Osteocyte (in vitro differentiated cells): Measurements from ENCODE around the gene MAP1LC3B2. TPM values are rescaled to one million over a fixed set of nuclear protein-coding genes. Genes with fewer than 3 reads are reported as not detected.
"Not testable (repeated sequence)": the region's sequence is repeated elsewhere in the genome, so short reads cannot be mapped to it uniquely, and the experiment has no call there.

Source experiments
- DNase-seq: peaks from one replicate; pipeline ENCODE4 v3.0.0; 2021; ENCODE audit warnings: mixed read lengths; ENCODE audit not compliant: unreplicated experiment; ENCODE audit errors: extremely low spot score
- H3K27ac Mint-ChIP-seq: one replicate; pipeline ENCODE4 v1.8.0; 2021; ENCODE audit warnings: mild to moderate bottlenecking, mixed read lengths; ENCODE audit not compliant: unreplicated experiment
- H3K27me3 Mint-ChIP-seq: one replicate; pipeline ENCODE4 v1.8.0; 2021; ENCODE audit warnings: mixed read lengths; ENCODE audit not compliant: unreplicated experiment
- H3K36me3 Mint-ChIP-seq: one replicate; pipeline ENCODE4 v1.8.0; 2021; ENCODE audit warnings: mixed read lengths; ENCODE audit not compliant: unreplicated experiment
- H3K4me1 Mint-ChIP-seq: one replicate; pipeline ENCODE4 v1.8.0; 2021; ENCODE audit warnings: mixed read lengths; ENCODE audit not compliant: unreplicated experiment
- H3K4me3 Mint-ChIP-seq: one replicate; pipeline ENCODE4 v1.8.0; 2021; ENCODE audit warnings: mild to moderate bottlenecking, moderate library complexity, mixed read lengths; ENCODE audit not compliant: unreplicated experiment
- H3K9me3 Mint-ChIP-seq: one replicate; pipeline ENCODE4 v1.8.0; 2021; ENCODE audit warnings: mixed read lengths; ENCODE audit not compliant: unreplicated experiment
- CTCF ChIP-seq: fragments of 200-600 bp; sonication (generic); IDR thresholded peaks from 2 replicates; pipeline ENCODE4 v1.5.0; 2021; ENCODE audit warnings: antibody characterized with exemption, mild to moderate bottlenecking, moderate library complexity
- total RNA-seq: library from RNA; stranded (reverse); gene quantifications from 2 replicates; pipeline ENCODE4 v1.2.1, GENCODE V29; 2021

Gene MAP1LC3B2
- total RNA-seq, 1 donor from 2014 or later: 2.1 TPM

GRCh38 chr12:116565963-116566362 is 6.8 kb downstream of the MAP1LC3B2 start:
- H3K4me3 Mint-ChIP-seq: no peak overlapping the region
- no peak overlapping the region for H3K27ac Mint-ChIP-seq
- peaks cover 13% of the 10 kb centered on the region for H3K9me3 Mint-ChIP-seq
- TF ChIP-seq CTCF: no peak
- H3K4me1 Mint-ChIP-seq: peaks cover 2% of the 10 kb centered on the region
- H3K36me3 Mint-ChIP-seq: peaks cover 5% of the 10 kb centered on the region
- H3K27me3 Mint-ChIP-seq: no peaks in the 10 kb centered on the region
- no peak for DNase-seq

- no peaks in the 10 kb centered on the region for H3K27me3 Mint-ChIP-seq
- no peak for DNase-seq
- no peak for TF ChIP-seq CTCF
- H3K4me3 Mint-ChIP-seq: no peak overlapping the region
- no peak overlapping the region for H3K27ac Mint-ChIP-seq
- H3K4me1 Mint-ChIP-seq: no peaks in the 10 kb centered on the region
- H3K9me3 Mint-ChIP-seq: peaks cover 12% of the 10 kb centered on the region
- H3K36me3 Mint-ChIP-seq: peaks cover 5% of the 10 kb centered on the region
These were observed 9.0 kb downstream of the MAP1LC3B2 start for GRCh38 chr12:116568203-116568602.

- no peak for TF ChIP-seq CTCF
- Mint-ChIP-seq H3K27ac (no peak overlapping the region), H3K36me3 (no peaks in the 10 kb centered on the region)
These were observed 11.9 kb downstream of the MAP1LC3B2 start for GRCh38 chr12:116571089-116571488.

GRCh38 chr12:116573776-116574175 is 14.6 kb downstream of the MAP1LC3B2 start:
- Mint-ChIP-seq H3K4me1 (no peaks in the 10 kb centered on the region), H3K27ac (no peak overlapping the region), H3K4me3 (no peak overlapping the region), H3K27me3 (no peaks in the 10 kb centered on the region), H3K9me3 (no peaks in the 10 kb centered on the region), H3K36me3 (no peaks in the 10 kb centered on the region)
- no peak for DNase-seq
- TF ChIP-seq CTCF: no peak

More at GRCh38 chr12:116571089-116571488, 11.9 kb downstream of the MAP1LC3B2 start:
- Mint-ChIP-seq H3K9me3 (no peaks in the 10 kb centered on the region), H3K27me3 (no peaks in the 10 kb centered on the region), H3K4me3 (no peak overlapping the region), H3K4me1 (no peaks in the 10 kb centered on the region)
- no peak for DNase-seq

GRCh38 chr12:116575754-116576153 is 16.6 kb downstream of the MAP1LC3B2 start:
- not testable (repeated sequence) for H3K27ac Mint-ChIP-seq, H3K27me3 Mint-ChIP-seq, H3K9me3 Mint-ChIP-seq, DNase-seq, H3K36me3 Mint-ChIP-seq, H3K4me1 Mint-ChIP-seq, H3K4me3 Mint-ChIP-seq

- no peak for TF ChIP-seq CTCF
- Mint-ChIP-seq H3K4me1 (no peaks in the 10 kb centered on the region), H3K36me3 (no peaks in the 10 kb centered on the region), H3K4me3 (no peak overlapping the region), H3K9me3 (no peaks in the 10 kb centered on the region), H3K27me3 (no peaks in the 10 kb centered on the region), H3K27ac (no peak overlapping the region)
- no peak for DNase-seq
These were observed 18.0 kb downstream of the MAP1LC3B2 start for GRCh38 chr12:116577154-116577561.
